Neural progenitor cell (in vitro differentiated cells): Measurements from ENCODE around the gene KIAA0586. TPM values are rescaled to one million over a fixed set of nuclear protein-coding genes. Genes with fewer than 3 reads are reported as not detected.

Experiments used
- DNase-seq: peaks from one replicate; pipeline ENCODE4 v3.0.0-alpha.2; 2016; ENCODE audit warnings: low spot score
- H2AFZ ChIP-seq: fragments of 200-600 bp; sonication (generic); replicated peaks from 2 replicates; pipeline ENCODE4 v1.6.1; 2016; ENCODE audit warnings: antibody characterized with exemption
- H3F3A ChIP-seq: fragments of 200-600 bp; sonication (generic); 2 replicates; pipeline ENCODE4 v1.6.1; 2016; ENCODE audit warnings: antibody characterized with exemption, low read depth
- H3K27ac ChIP-seq: fragments of 200-600 bp; sonication (generic); 2 replicates; pipeline ENCODE4 v1.5.1; 2016; ENCODE audit warnings: mild to moderate bottlenecking
- H3K27me3 ChIP-seq: fragments of 200-600 bp; sonication (generic); 2 replicates; pipeline ENCODE4 v1.6.1; 2016; ENCODE audit warnings: mild to moderate bottlenecking, moderate library complexity
- H3K36me3 ChIP-seq: fragments of 200-600 bp; sonication (generic); 2 replicates; pipeline ENCODE4 v1.5.1; 2016
- H3K4me1 ChIP-seq: fragments of 200-600 bp; sonication (generic); 2 replicates; pipeline ENCODE4 v1.6.1; 2016; ENCODE audit warnings: mixed run types
- H3K4me2 ChIP-seq: fragments of 200-600 bp; sonication (generic); 2 replicates; pipeline ENCODE4 v1.6.1; 2016
- H3K4me3 ChIP-seq: fragments of 200-600 bp; sonication (generic); 2 replicates; pipeline ENCODE4 v1.5.1; 2016
- H3K79me2 ChIP-seq: fragments of 200-600 bp; sonication (generic); 2 replicates; pipeline ENCODE4 v1.6.1; 2016; ENCODE audit warnings: low read depth
- H3K9ac ChIP-seq: fragments of 200-600 bp; sonication (generic); 2 replicates; pipeline ENCODE4 v1.6.1; 2016
- H3K9me3 ChIP-seq: fragments of 200-600 bp; sonication (generic); 2 replicates; pipeline ENCODE4 v1.5.1; 2016; ENCODE audit warnings: low read depth
- H4K20me1 ChIP-seq: fragments of 200-600 bp; sonication (generic); 2 replicates; pipeline ENCODE4 v1.6.1; 2016; ENCODE audit warnings: low read depth
- H3K27ac Mint-ChIP-seq: 3 replicates; pipeline ENCODE4 v1.8.0; 2021; ENCODE audit warnings: mixed read lengths
- H3K27me3 Mint-ChIP-seq: 2 replicates; pipeline ENCODE4 v1.8.0; 2022; ENCODE audit warnings: low read depth, mild to moderate bottlenecking, inconsistent platforms, moderate library complexity, mixed read lengths; ENCODE audit not compliant: insufficient read depth
- H3K36me3 Mint-ChIP-seq: 3 replicates; pipeline ENCODE4 v1.8.0; 2021; ENCODE audit warnings: mixed read lengths
- H3K4me1 Mint-ChIP-seq: 3 replicates; pipeline ENCODE4 v1.8.0; 2021; ENCODE audit warnings: mixed read lengths
- H3K4me3 Mint-ChIP-seq: 3 replicates; pipeline ENCODE4 v1.8.0; 2021; ENCODE audit warnings: mild to moderate bottlenecking, moderate library complexity, mixed read lengths
- H3K9me3 Mint-ChIP-seq: 3 replicates; pipeline ENCODE4 v1.8.0; 2020; ENCODE audit warnings: mixed read lengths
- CTCF ChIP-seq: fragments of 200-600 bp; sonication (generic); IDR thresholded peaks from 2 replicates; pipeline ENCODE4 v1.5.1; 2017; ENCODE audit warnings: antibody characterized with exemption, mild to moderate bottlenecking
- EZH2 ChIP-seq: fragments of 200-600 bp; sonication (generic); IDR thresholded peaks from 2 replicates; pipeline ENCODE4 v1.6.1; 2017; ENCODE audit warnings: antibody characterized with exemption, mild to moderate bottlenecking, moderate library complexity
- EZH2phosphoT487 ChIP-seq: fragments of 200-600 bp; sonication (generic); IDR thresholded peaks from 2 replicates; pipeline ENCODE4 v1.6.1; 2017; ENCODE audit warnings: antibody characterized with exemption
- total RNA-seq: library from RNA; depleted of rRNA; stranded (reverse); fragments of >200 nt; gene quantifications from 2 replicates; pipeline ENCODE4 v1.2.3, GENCODE V29; 2015; ENCODE audit warnings: low replicate concordance

The KIAA0586 gene
- total RNA-seq, 1 donor from 2014 or later = 79.4 TPM

GRCh38 chr14:58491593-58491992 lies 64.1 kb downstream of the KIAA0586 start:
- no peaks in the 10 kb centered on the region for H3K4me1 Mint-ChIP-seq
- peaks cover 5% of the 10 kb centered on the region for H3K36me3 Mint-ChIP-seq
- H3F3A ChIP-seq = peaks cover 6% of the 10 kb centered on the region
- no peaks in the 10 kb centered on the region for H3K27me3 Mint-ChIP-seq
- H3K79me2 ChIP-seq = no peaks in the 10 kb centered on the region
- H3K9me3 ChIP-seq = no peaks in the 10 kb centered on the region
- TF ChIP-seq EZH2phosphoT487 = no peak
- TF ChIP-seq EZH2 = no peak
- no peak for TF ChIP-seq CTCF
- no peak overlapping the region for H3K9ac ChIP-seq
- H3K4me3 Mint-ChIP-seq = no peak overlapping the region
- H3K27ac Mint-ChIP-seq = no peak overlapping the region
- no peak for DNase-seq
- H3K9me3 Mint-ChIP-seq = no peaks in the 10 kb centered on the region
- no peak overlapping the region for H3K4me3 ChIP-seq
- no peak overlapping the region for H2AFZ ChIP-seq
- peaks cover 23% of the 10 kb centered on the region for H3K36me3 ChIP-seq
- H3K4me1 ChIP-seq = peaks cover 5% of the 10 kb centered on the region
- no peak overlapping the region for H3K27ac ChIP-seq
- no peak overlapping the region for H3K4me2 ChIP-seq
- H4K20me1 ChIP-seq = no peaks in the 10 kb centered on the region
- no peaks in the 10 kb centered on the region for H3K27me3 ChIP-seq

GRCh38 chr14:58492044-58492443 lies 64.5 kb downstream of the KIAA0586 start:
- H3K9me3 Mint-ChIP-seq = no peaks in the 10 kb centered on the region
- Histone ChIP-seq H3K9ac (no peak overlapping the region), H3K79me2 (no peaks in the 10 kb centered on the region), H3K27ac (no peak overlapping the region), H3K4me1 (peaks cover 5% of the 10 kb centered on the region), H2AFZ (no peak overlapping the region), H3F3A (peaks cover 6% of the 10 kb centered on the region), H3K36me3 (peaks cover 23% of the 10 kb centered on the region), H3K4me2 (no peak overlapping the region), H3K9me3 (no peaks in the 10 kb centered on the region), H3K27me3 (no peaks in the 10 kb centered on the region), H4K20me1 (no peaks in the 10 kb centered on the region), H3K4me3 (no peak overlapping the region)
- H3K27me3 Mint-ChIP-seq = no peaks in the 10 kb centered on the region
- peaks cover 5% of the 10 kb centered on the region for H3K36me3 Mint-ChIP-seq
- no peak for DNase-seq
- no peaks in the 10 kb centered on the region for H3K4me1 Mint-ChIP-seq
- no peak overlapping the region for H3K27ac Mint-ChIP-seq
- TF ChIP-seq EZH2 (no peak), CTCF (no peak), EZH2phosphoT487 (no peak)
- H3K4me3 Mint-ChIP-seq = no peak overlapping the region

- Histone ChIP-seq H3F3A (peaks cover 8% of the 10 kb centered on the region), H3K27ac (no peak overlapping the region), H3K4me3 (no peak overlapping the region), H3K9me3 (no peaks in the 10 kb centered on the region), H2AFZ (no peak overlapping the region), H3K79me2 (no peaks in the 10 kb centered on the region), H3K4me2 (no peak overlapping the region), H3K27me3 (no peaks in the 10 kb centered on the region), H4K20me1 (peaks cover 7% of the 10 kb centered on the region), H3K36me3 (no peaks in the 10 kb centered on the region), H3K4me1 (no peaks in the 10 kb centered on the region), H3K9ac (no peak overlapping the region)
- TF ChIP-seq CTCF = peak; percentile 93
- TF ChIP-seq EZH2 = no peak
- Mint-ChIP-seq H3K4me1 (no peaks in the 10 kb centered on the region), H3K27me3 (no peaks in the 10 kb centered on the region), H3K36me3 (no peaks in the 10 kb centered on the region), H3K9me3 (no peaks in the 10 kb centered on the region), H3K27ac (no peak overlapping the region), H3K4me3 (no peak overlapping the region)
- peak; percentile 77 for DNase-seq
Measured at GRCh38 chr14:58501214-58501816, 73.8 kb downstream of the KIAA0586 start.
